ENCODE data around the gene CYBC1. TPM values are rescaled to one million over a fixed set of nuclear protein-coding genes. Genes with fewer than 3 reads are reported as not detected.

The CYBC1 gene
- total and polyA plus RNA-seq, 9 of the 15 experiments (the other 6 are each of a cell fraction or from before 2014, with no cell fraction given): 1.3 to 71.8 (median 49.9) TPM

- TF ChIP-seq RREB1 (CRISPR knock-in tag; IDR thresholded peaks at IDR 0.05): no peak
- no peak for TF ChIP-seq DMBX1 (CRISPR knock-in tag; IDR thresholded peaks at IDR 0.05; ENCODE audit: borderline replicate concordance)
- peak; percentile 79 for TF ChIP-seq RBM22 (IDR thresholded peaks at IDR 0.05; ENCODE audit: low read depth, low read length, poor library complexity, severe bottlenecking)
- no peak for TF ChIP-seq SMARCE1 (IDR thresholded peaks at IDR 0.05)
- peak; percentile 37; the same call in 1 of the 2 replicates for TF ChIP-seq GMEB1 (CRISPR knock-in tag; IDR thresholded peaks at IDR 0.05)
- TF ChIP-seq ZNF444 (CRISPR knock-in tag; IDR thresholded peaks at IDR 0.05): no peak
- peak; percentile 31 for TF ChIP-seq TCF3 (CRISPR knock-in tag; IDR thresholded peaks at IDR 0.05)
- no peak for TF ChIP-seq ZBTB34 (CRISPR knock-in tag; IDR thresholded peaks at IDR 0.05)
- no peak for TF ChIP-seq NCOA6 (IDR thresholded peaks at IDR 0.05)
- TF ChIP-seq NFE2 (IDR thresholded peaks at IDR 0.05; ENCODE audit: low read depth): no peak
- no peak for TF ChIP-seq FOXO4 (CRISPR knock-in tag; IDR thresholded peaks at IDR 0.05)
- TF ChIP-seq RNF219 (CRISPR knock-in tag; IDR thresholded peaks at IDR 0.05): no peak
Observed at GRCh38 chr17:82494236-82495055, 43.9 kb upstream of the CYBC1 start (continued).

Measured in K562 (cell line).